ENCODE measurements around the gene TLN1.

DNA sequence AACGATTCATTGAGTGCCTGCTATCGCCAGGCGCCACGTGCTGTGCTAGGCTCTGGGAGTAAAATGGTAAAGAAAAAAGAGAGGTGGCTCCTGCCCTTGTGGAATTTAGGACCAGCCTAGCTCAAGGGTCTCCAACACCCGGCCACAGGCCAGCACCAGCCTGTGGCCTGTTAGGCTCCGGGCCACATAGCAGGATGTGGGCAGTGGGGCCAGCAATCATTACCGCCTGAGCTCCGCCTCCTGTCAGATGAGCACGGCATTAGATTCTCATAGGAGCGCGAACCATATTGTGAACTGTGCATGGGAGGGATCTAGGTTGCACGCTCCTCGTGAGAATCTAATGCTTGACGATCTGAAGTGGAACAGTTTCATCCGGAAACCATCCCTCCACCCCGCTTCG lies 75.6 kb downstream of the TLN1 start:
- no peak for TF ChIP-seq CTCF (IDR thresholded peaks at IDR 0.05)
- TF ChIP-seq NFE2L1 (CRISPR knock-in tag; IDR thresholded peaks at IDR 0.05) = no peak
- no peak for TF ChIP-seq RELA (CRISPR knock-in tag; IDR thresholded peaks at IDR 0.05; ENCODE audit: borderline replicate concordance)
- TF ChIP-seq ZBTB21 (CRISPR knock-in tag; IDR thresholded peaks at IDR 0.05; ENCODE audit: borderline replicate concordance) = no peak
- no peak for TF ChIP-seq ERG (CRISPR knock-in tag; IDR thresholded peaks at IDR 0.05)
- TF ChIP-seq ETV6 (CRISPR knock-in tag; IDR thresholded peaks at IDR 0.05) = no peak
- TF ChIP-seq JUN (CRISPR knock-in tag; IDR thresholded peaks at IDR 0.05) = no peak
- TF ChIP-seq, protein P1, sequence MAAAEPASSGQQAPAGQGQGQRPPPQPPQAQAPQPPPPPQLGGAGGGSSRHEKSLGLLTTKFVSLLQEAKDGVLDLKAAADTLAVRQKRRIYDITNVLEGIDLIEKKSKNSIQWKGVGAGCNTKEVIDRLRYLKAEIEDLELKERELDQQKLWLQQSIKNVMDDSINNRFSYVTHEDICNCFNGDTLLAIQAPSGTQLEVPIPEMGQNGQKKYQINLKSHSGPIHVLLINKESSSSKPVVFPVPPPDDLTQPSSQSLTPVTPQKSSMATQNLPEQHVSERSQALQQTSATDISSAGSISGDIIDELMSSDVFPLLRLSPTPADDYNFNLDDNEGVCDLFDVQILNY (CRISPR knock-in tag; IDR thresholded peaks at IDR 0.05) = no peak
- TF ChIP-seq CBFB (CRISPR knock-in tag; IDR thresholded peaks at IDR 0.05; ENCODE audit: low read depth) = no peak
- TF ChIP-seq, protein P2, sequence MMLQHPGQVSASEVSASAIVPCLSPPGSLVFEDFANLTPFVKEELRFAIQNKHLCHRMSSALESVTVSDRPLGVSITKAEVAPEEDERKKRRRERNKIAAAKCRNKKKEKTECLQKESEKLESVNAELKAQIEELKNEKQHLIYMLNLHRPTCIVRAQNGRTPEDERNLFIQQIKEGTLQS (CRISPR knock-in tag; conservative IDR thresholded peaks at IDR 0.05) = no peak
- TF ChIP-seq, protein P3, sequence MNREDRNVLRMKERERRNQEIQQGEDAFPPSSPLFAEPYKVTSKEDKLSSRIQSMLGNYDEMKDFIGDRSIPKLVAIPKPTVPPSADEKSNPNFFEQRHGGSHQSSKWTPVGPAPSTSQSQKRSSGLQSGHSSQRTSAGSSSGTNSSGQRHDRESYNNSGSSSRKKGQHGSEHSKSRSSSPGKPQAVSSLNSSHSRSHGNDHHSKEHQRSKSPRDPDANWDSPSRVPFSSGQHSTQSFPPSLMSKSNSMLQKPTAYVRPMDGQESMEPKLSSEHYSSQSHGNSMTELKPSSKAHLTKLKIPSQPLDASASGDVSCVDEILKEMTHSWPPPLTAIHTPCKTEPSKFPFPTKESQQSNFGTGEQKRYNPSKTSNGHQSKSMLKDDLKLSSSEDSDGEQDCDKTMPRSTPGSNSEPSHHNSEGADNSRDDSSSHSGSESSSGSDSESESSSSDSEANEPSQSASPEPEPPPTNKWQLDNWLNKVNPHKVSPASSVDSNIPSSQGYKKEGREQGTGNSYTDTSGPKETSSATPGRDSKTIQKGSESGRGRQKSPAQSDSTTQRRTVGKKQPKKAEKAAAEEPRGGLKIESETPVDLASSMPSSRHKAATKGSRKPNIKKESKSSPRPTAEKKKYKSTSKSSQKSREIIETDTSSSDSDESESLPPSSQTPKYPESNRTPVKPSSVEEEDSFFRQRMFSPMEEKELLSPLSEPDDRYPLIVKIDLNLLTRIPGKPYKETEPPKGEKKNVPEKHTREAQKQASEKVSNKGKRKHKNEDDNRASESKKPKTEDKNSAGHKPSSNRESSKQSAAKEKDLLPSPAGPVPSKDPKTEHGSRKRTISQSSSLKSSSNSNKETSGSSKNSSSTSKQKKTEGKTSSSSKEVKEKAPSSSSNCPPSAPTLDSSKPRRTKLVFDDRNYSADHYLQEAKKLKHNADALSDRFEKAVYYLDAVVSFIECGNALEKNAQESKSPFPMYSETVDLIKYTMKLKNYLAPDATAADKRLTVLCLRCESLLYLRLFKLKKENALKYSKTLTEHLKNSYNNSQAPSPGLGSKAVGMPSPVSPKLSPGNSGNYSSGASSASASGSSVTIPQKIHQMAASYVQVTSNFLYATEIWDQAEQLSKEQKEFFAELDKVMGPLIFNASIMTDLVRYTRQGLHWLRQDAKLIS (CRISPR knock-in tag; IDR thresholded peaks at IDR 0.05; ENCODE audit: borderline replicate concordance) = no peak
- TF ChIP-seq NR2C2 (CRISPR knock-in tag; IDR thresholded peaks at IDR 0.05) = no peak
- TF ChIP-seq ZNF232 (CRISPR knock-in tag; IDR thresholded peaks at IDR 0.05) = no peak

Measured in WTC11 (cell line).